Measurements from ENCODE around the gene YIPF1.

The YIPF1 gene

GRCh38 chr1:53889304-53890298, at the start of gene YIPF1:
YIPF1 (minus strand) TSS chr1:53889797; CDS start chr1:53888937, 860 bp downstream.
- peak; percentile 92 for DNase-seq

- DNase-seq, result no peak
These were observed 48.7 kb upstream of the YIPF1 start for GRCh38 chr1:53938136-53938830.

GRCh38 chr1:53936430-53936829, 46.8 kb upstream of the YIPF1 start:
- DNase-seq, result no peak

GRCh38 chr1:53934170-53934765, 44.7 kb upstream of the YIPF1 start:
- no peak for DNase-seq

GRCh38 chr1:53931523-53931922, 41.9 kb upstream of the YIPF1 start:
- DNase-seq, result no peak

- DNase-seq, result no peak
These were observed 41.3 kb upstream of the YIPF1 start for GRCh38 chr1:53930932-53931331.

GRCh38 chr1:53929246-53929960, 39.8 kb upstream of the YIPF1 start:
- DNase-seq, result no peak

- no peak for DNase-seq
These were observed 37.8 kb upstream of the YIPF1 start for GRCh38 chr1:53927376-53927881.

GRCh38 chr1:53919675-53920066, 30.1 kb upstream of the YIPF1 start:
- no peak for DNase-seq

GRCh38 chr1:53918343-53918742, 28.7 kb upstream of the YIPF1 start:
- no peak for DNase-seq

- DNase-seq, result no peak
These were observed 23.9 kb upstream of the YIPF1 start for GRCh38 chr1:53913352-53914033.

- DNase-seq, result no peak
These were observed 21.8 kb upstream of the YIPF1 start for GRCh38 chr1:53911442-53911841.

- no peak for DNase-seq
These were observed 20.3 kb upstream of the YIPF1 start for GRCh38 chr1:53909946-53910345.

- DNase-seq, result no peak
These were observed 16.5 kb upstream of the YIPF1 start for GRCh38 chr1:53906121-53906520.

GRCh38 chr1:53905509-53905908, 15.9 kb upstream of the YIPF1 start:
- DNase-seq, result no peak

GRCh38 chr1:53902235-53903138, 12.9 kb upstream of the YIPF1 start:
- no peak for DNase-seq

- DNase-seq, result no peak
These were observed 10.1 kb upstream of the YIPF1 start for GRCh38 chr1:53899708-53900107.

GRCh38 chr1:53899206-53899628, 9.6 kb upstream of the YIPF1 start:
- DNase-seq, result no peak

- DNase-seq, result no peak
These were observed 7.1 kb upstream of the YIPF1 start for GRCh38 chr1:53896635-53897229.

- DNase-seq, result no peak
These were observed 5.8 kb upstream of the YIPF1 start for GRCh38 chr1:53895421-53895820.

GRCh38 chr1:53894644-53895043, 5.0 kb upstream of the YIPF1 start:
- DNase-seq, result no peak
